Osteoblast (primary cell): ENCODE measurements around the gene EIF2D. TPM values are rescaled to one million over a fixed set of nuclear protein-coding genes. Genes with fewer than 3 reads are reported as not detected.

Experiments
- DNase-seq: peaks from one replicate; pipeline ENCODE4 v3.0.0; 2011; ENCODE audit warnings: low spot score, mixed read lengths; ENCODE audit not compliant: insufficient read length; ENCODE audit errors: missing footprints
- H2AFZ ChIP-seq: 2 replicates; pipeline ENCODE4 v1.6.0; 2011; ENCODE audit warnings: mild to moderate bottlenecking, low read length
- H3K27ac ChIP-seq: 2 replicates; pipeline ENCODE4 v1.5.1; 2011; ENCODE audit warnings: mild to moderate bottlenecking, low read depth, low read length, moderate library complexity
- H3K27me3 ChIP-seq: 2 replicates; pipeline ENCODE4 v1.6.0; 2012; ENCODE audit warnings: mild to moderate bottlenecking, control low read depth, inconsistent platforms, low read length, moderate library complexity; ENCODE audit not compliant: insufficient read depth
- H3K36me3 ChIP-seq: 2 replicates; pipeline ENCODE4 v1.5.1; 2011; ENCODE audit warnings: mild to moderate bottlenecking, low read length, control low read depth, moderate library complexity; ENCODE audit not compliant: insufficient read depth
- H3K4me1 ChIP-seq: 2 replicates; pipeline ENCODE4 v1.5.1; 2011; ENCODE audit warnings: mild to moderate bottlenecking, low read length, control low read depth, moderate library complexity; ENCODE audit not compliant: insufficient read depth
- H3K4me2 ChIP-seq: 2 replicates; pipeline ENCODE4 v1.6.0; 2011; ENCODE audit warnings: mild to moderate bottlenecking, low read length; ENCODE audit not compliant: insufficient read depth
- H3K4me3 ChIP-seq: fragments of 200-600 bp; sonication (generic); 3 replicates; pipeline ENCODE4 v1.5.1; 2012; ENCODE audit warnings: mild to moderate bottlenecking, low read length, inconsistent platforms; ENCODE audit not compliant: insufficient read depth
- H3K79me2 ChIP-seq: 2 replicates; pipeline ENCODE4 v1.6.0; 2012; ENCODE audit warnings: mild to moderate bottlenecking, low read length, control low read depth, inconsistent platforms; ENCODE audit not compliant: insufficient read depth
- H3K9me3 ChIP-seq: 2 replicates; pipeline ENCODE4 v1.5.1; 2011; ENCODE audit warnings: low read depth, low read length, control low read depth
- H4K20me1 ChIP-seq: 2 replicates; pipeline ENCODE4 v1.6.0; 2012; ENCODE audit warnings: mild to moderate bottlenecking, low read length, control low read depth; ENCODE audit not compliant: insufficient read depth
- CTCF ChIP-seq: IDR thresholded peaks from 2 replicates; pipeline ENCODE4 v1.5.1; 2011; ENCODE audit warnings: mild to moderate bottlenecking, low read depth, low read length, moderate library complexity; ENCODE audit errors: extremely low read depth
- total RNA-seq: library from RNA; depleted of rRNA; stranded (reverse); fragments of >200 nt; gene quantifications from 2 replicates; pipeline ENCODE4 v1.2.3, GENCODE V29; 2012

Gene EIF2D
- total RNA-seq, 1 donor, result 52.8 TPM

- Histone ChIP-seq H3K4me3 (no peak overlapping the region), H3K27ac (no peak overlapping the region), H3K27me3 (peaks cover 28% of the 10 kb centered on the region), H4K20me1 (no peaks in the 10 kb centered on the region), H3K79me2 (no peaks in the 10 kb centered on the region), H3K9me3 (no peaks in the 10 kb centered on the region), H2AFZ (no peak overlapping the region), H3K36me3 (no peaks in the 10 kb centered on the region), H3K4me2 (no peak overlapping the region), H3K4me1 (peaks cover 6% of the 10 kb centered on the region)
- no peak for TF ChIP-seq CTCF
- DNase-seq, result no peak
Measured at GRCh38 chr1:206551296-206551985, 60.8 kb downstream of the EIF2D start.

- no peak for DNase-seq
Measured at GRCh38 chr1:206550446-206550845, 61.8 kb downstream of the EIF2D start.

GRCh38 chr1:206547104-206547503 is 65.2 kb downstream of the EIF2D start:
- Histone ChIP-seq H3K27ac (no peak overlapping the region), H3K9me3 (no peaks in the 10 kb centered on the region), H3K4me1 (no peaks in the 10 kb centered on the region), H2AFZ (no peak overlapping the region), H4K20me1 (no peaks in the 10 kb centered on the region), H3K79me2 (no peaks in the 10 kb centered on the region), H3K4me3 (no peak overlapping the region), H3K4me2 (no peak overlapping the region), H3K27me3 (peaks cover 16% of the 10 kb centered on the region), H3K36me3 (no peaks in the 10 kb centered on the region)
- no peak for DNase-seq
- no peak for TF ChIP-seq CTCF

More at GRCh38 chr1:206550446-206550845, 61.8 kb downstream of the EIF2D start:
- H3K27me3 ChIP-seq, result peaks cover 28% of the 10 kb centered on the region
- H3K4me3 ChIP-seq, result no peak overlapping the region
- H3K27ac ChIP-seq, result no peak overlapping the region
- no peaks in the 10 kb centered on the region for H3K36me3 ChIP-seq
- no peak overlapping the region for H2AFZ ChIP-seq
- H4K20me1 ChIP-seq, result no peaks in the 10 kb centered on the region
- H3K4me2 ChIP-seq, result no peak overlapping the region
- TF ChIP-seq CTCF, result no peak
- no peaks in the 10 kb centered on the region for H3K79me2 ChIP-seq
- H3K9me3 ChIP-seq, result no peaks in the 10 kb centered on the region
- no peaks in the 10 kb centered on the region for H3K4me1 ChIP-seq

- H3K27me3 ChIP-seq, result peaks cover 11% of the 10 kb centered on the region
- H3K79me2 ChIP-seq, result no peaks in the 10 kb centered on the region
- no peak overlapping the region for H2AFZ ChIP-seq
- H3K4me2 ChIP-seq, result no peak overlapping the region
- no peaks in the 10 kb centered on the region for H3K9me3 ChIP-seq
- no peak overlapping the region for H3K27ac ChIP-seq
- no peak overlapping the region for H3K4me3 ChIP-seq
- no peak for TF ChIP-seq CTCF
- peaks cover 4% of the 10 kb centered on the region for H3K4me1 ChIP-seq
- H3K36me3 ChIP-seq, result no peaks in the 10 kb centered on the region
- no peak for DNase-seq
- no peaks in the 10 kb centered on the region for H4K20me1 ChIP-seq
Measured at GRCh38 chr1:206545351-206545750, 66.9 kb downstream of the EIF2D start.
